Measurements from ENCODE around the gene TAPBP. TPM values are rescaled to one million over a fixed set of nuclear protein-coding genes. Genes with fewer than 3 reads are reported as not detected.

TAPBP gene
- total and polyA plus RNA-seq, 9 of the 15 experiments (the other 6 are each of a cell fraction or from before 2014, with no cell fraction given), result 5.6 to 74.0 (median 22.3) TPM

DNA sequence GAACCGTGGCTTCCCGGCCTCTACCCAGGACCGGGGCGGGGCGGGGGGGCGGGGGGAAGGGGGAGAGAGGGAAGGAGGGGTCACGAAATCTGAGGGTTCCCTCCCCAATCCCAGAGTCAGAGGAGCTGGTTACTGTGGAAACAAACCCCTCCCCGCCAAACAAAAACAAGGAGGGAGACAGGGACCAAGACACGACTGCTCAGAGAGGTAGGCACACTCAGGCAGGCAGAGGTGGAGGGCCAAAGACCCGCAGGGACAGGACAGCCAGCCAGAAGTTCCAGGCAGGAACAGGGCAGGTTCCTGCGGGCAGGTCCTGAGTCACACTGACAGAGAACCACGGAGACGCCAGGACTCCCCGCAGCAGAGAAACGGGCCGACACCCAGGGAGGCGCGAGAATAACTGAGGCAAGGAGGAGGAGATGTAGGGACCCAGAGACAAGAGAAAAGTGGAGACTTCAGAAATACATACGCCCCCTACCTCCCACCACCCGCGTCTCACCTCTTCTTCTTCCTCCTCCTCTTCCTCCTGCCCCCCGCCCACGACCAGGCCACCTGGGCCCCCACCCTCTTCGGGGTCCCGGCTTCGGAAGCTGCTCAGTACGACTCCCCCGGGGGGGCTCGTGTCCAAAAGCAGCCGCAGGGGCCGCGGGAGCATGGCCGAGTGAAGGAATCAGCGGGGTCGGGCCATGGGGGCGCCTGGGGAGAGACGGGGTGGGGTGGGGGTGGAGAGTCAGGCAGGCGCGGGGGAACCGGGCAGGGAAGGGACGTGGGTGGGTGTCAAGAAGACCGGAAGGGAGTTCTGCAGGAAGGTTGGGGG, 15.7 kb downstream of the TAPBP start (continued):
- TF ChIP-seq, protein P1, sequence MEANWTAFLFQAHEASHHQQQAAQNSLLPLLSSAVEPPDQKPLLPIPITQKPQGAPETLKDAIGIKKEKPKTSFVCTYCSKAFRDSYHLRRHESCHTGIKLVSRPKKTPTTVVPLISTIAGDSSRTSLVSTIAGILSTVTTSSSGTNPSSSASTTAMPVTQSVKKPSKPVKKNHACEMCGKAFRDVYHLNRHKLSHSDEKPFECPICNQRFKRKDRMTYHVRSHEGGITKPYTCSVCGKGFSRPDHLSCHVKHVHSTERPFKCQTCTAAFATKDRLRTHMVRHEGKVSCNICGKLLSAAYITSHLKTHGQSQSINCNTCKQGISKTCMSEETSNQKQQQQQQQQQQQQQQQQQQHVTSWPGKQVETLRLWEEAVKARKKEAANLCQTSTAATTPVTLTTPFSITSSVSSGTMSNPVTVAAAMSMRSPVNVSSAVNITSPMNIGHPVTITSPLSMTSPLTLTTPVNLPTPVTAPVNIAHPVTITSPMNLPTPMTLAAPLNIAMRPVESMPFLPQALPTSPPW (CRISPR knock-in tag; IDR thresholded peaks at IDR 0.05), result peak; percentile 98
- no peak for TF ChIP-seq KAT2B (IDR thresholded peaks at IDR 0.05; ENCODE audit: low read depth, low read length)
- TF ChIP-seq, protein P2, sequence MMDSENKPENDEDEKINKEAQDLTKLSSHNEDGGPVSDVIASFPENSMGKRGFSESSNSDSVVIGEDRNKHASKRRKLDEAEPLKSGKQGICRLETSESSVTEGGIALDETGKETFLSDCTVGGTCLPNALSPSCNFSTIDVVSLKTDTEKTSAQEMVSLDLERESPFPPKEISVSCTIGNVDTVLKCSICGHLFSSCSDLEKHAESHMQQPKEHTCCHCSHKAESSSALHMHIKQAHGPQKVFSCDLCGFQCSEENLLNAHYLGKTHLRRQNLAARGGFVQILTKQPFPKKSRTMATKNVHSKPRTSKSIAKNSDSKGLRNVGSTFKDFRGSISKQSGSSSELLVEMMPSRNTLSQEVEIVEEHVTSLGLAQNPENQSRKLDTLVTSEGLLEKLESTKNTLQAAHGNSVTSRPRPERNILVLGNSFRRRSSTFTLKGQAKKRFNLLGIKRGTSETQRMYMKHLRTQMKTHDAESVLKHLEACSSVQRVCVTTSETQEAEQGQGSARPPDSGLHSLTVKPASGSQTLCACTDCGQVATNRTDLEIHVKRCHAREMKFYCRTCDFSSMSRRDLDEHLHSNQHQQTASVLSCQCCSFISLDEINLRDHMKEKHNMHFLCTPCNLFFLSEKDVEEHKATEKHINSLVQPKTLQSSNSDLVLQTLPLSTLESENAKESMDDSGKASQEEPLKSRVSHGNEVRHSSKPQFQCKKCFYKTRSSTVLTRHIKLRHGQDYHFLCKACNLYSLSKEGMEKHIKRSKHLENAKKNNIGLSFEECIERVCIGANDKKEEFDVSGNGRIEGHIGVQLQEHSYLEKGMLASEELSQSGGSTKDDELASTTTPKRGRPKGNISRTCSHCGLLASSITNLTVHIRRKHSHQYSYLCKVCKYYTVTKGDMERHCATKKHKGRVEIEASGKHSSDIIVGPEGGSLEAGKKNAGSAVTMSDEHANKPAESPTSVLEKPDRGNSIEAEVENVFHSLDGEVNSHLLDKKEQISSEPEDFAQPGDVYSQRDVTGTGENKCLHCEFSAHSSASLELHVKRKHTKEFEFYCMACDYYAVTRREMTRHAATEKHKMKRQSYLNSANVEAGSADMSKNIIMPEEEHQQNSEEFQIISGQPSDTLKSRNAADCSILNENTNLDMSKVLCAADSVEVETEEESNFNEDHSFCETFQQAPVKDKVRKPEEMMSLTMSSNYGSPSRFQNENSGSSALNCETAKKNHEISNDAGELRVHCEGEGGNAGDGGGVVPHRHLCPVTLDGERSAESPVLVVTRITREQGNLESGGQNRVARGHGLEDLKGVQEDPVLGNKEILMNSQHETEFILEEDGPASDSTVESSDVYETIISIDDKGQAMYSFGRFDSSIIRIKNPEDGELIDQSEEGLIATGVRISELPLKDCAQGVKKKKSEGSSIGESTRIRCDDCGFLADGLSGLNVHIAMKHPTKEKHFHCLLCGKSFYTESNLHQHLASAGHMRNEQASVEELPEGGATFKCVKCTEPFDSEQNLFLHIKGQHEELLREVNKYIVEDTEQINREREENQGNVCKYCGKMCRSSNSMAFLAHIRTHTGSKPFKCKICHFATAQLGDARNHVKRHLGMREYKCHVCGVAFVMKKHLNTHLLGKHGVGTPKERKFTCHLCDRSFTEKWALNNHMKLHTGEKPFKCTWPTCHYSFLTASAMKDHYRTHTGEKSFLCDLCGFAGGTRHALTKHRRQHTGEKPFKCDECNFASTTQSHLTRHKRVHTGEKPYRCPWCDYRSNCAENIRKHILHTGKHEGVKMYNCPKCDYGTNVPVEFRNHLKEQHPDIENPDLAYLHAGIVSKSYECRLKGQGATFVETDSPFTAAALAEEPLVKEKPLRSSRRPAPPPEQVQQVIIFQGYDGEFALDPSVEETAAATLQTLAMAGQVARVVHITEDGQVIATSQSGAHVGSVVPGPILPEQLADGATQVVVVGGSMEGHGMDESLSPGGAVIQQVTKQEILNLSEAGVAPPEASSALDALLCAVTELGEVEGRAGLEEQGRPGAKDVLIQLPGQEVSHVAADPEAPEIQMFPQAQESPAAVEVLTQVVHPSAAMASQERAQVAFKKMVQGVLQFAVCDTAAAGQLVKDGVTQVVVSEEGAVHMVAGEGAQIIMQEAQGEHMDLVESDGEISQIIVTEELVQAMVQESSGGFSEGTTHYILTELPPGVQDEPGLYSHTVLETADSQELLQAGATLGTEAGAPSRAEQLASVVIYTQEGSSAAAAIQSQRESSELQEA (IDR thresholded peaks at IDR 0.05; ENCODE audit: low read depth), result no peak
- TF ChIP-seq LEF1 (IDR thresholded peaks at IDR 0.05), result peak; percentile 57; the same call in 1 of the 2 replicates
- TF ChIP-seq ZZZ3 (IDR thresholded peaks at IDR 0.05), result no peak
- no peak for TF ChIP-seq RBM34 (IDR thresholded peaks at IDR 0.05; ENCODE audit: borderline replicate concordance, insufficient read depth, low read length)
- TF ChIP-seq SMARCB1 (IDR thresholded peaks at IDR 0.05; ENCODE audit: insufficient read length, low read depth), result no peak
- peak; percentile 21; the same call in 1 of the 2 replicates for TF ChIP-seq RBFOX2 (IDR thresholded peaks at IDR 0.05; ENCODE audit: low read depth, low read length)
- peak; percentile 50; the same call in 1 of the 2 replicates for TF ChIP-seq POLR2AphosphoS5 (IDR thresholded peaks at IDR 0.05; ENCODE audit: control insufficient read depth, insufficient read depth, low read depth, low read length)
- no peak for TF ChIP-seq POLR2H (tag; IDR thresholded peaks at IDR 0.05; ENCODE audit: low read depth)
- no peak for TF ChIP-seq TFAM (CRISPR knock-in tag; conservative IDR thresholded peaks at IDR 0.05)
- TF ChIP-seq SMAD3 (CRISPR knock-in tag; conservative IDR thresholded peaks at IDR 0.05), result no peak
- no peak; the same call in 1 of the 2 replicates for TF ChIP-seq SMARCE1 (IDR thresholded peaks at IDR 0.05)
- TF ChIP-seq, protein P3, sequence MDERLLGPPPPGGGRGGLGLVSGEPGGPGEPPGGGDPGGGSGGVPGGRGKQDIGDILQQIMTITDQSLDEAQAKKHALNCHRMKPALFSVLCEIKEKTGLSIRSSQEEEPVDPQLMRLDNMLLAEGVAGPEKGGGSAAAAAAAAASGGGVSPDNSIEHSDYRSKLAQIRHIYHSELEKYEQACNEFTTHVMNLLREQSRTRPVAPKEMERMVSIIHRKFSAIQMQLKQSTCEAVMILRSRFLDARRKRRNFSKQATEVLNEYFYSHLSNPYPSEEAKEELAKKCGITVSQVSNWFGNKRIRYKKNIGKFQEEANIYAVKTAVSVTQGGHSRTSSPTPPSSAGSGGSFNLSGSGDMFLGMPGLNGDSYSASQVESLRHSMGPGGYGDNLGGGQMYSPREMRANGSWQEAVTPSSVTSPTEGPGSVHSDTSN (CRISPR knock-in tag; IDR thresholded peaks at IDR 0.05; ENCODE audit: low read depth), result no peak
- TF ChIP-seq, protein P3 (tag; conservative IDR thresholded peaks at IDR 0.05; ENCODE audit: low read depth), result no peak

Data from K562 (cell line).